Stomach (tissue), 9 donors: ENCODE data around the gene AGAP1. TPM values are rescaled to one million over a fixed set of nuclear protein-coding genes. Genes with fewer than 3 reads are reported as not detected.

Source experiments
- DNase-seq, 2 donors: peaks; one replicate each; pipeline versions ENCODE4 v3.0.0 to v3.0.0-alpha.2; 2013 to 2019
- H3K27ac ChIP-seq, 5 donors: fragments of 200-600 bp in 4 of 5; sonication (generic) in 4 of 5; one replicate each; pipeline ENCODE4 v1.5.1; 2013 to 2019; ENCODE audit warnings: mild to moderate bottlenecking in 1 of 5, moderate library complexity in 1 of 5
- H3K27me3 ChIP-seq, 3 donors: fragments of 200-600 bp; sonication (generic); one replicate each; pipeline ENCODE4 v1.5.1; 2017 to 2019; ENCODE audit warnings: mixed run types in 1 of 3
- H3K36me3 ChIP-seq, 4 donors: fragments of 200-600 bp; sonication (generic); 1 replicate in 3 of 4; 2 replicates in 1 of 4; pipeline ENCODE4 v1.5.1; 2016 to 2019
- H3K4me1 ChIP-seq, 4 donors: fragments of 200-600 bp; sonication (generic); one replicate each; pipeline ENCODE4 v1.5.1; 2016 to 2019
- H3K4me3 ChIP-seq, 4 donors: fragments of 200-600 bp; sonication (generic) in 3 of 4; one replicate each; pipeline ENCODE4 v1.5.1; 2016 to 2019; ENCODE audit warnings: mild to moderate bottlenecking in 1 of 4
- H3K9me3 ChIP-seq, 4 donors: fragments of 200-600 bp; sonication (generic); one replicate each; pipeline ENCODE4 v1.5.1; 2016 to 2019
- EP300 ChIP-seq: sonication (generic); formaldehyde crosslinking; IDR thresholded peaks from one replicate; pipeline ENCODE4 v1.6.1; 2017; ENCODE audit warnings: antibody characterized with exemption
- POLR2A ChIP-seq, 4 donors: fragments of 450-650 bp; IDR thresholded peaks; one replicate each; pipeline ENCODE4 v1.6.1; 2016; ENCODE audit warnings: antibody characterized with exemption in 4 of 4, control low read depth in 2 of 4, mild to moderate bottlenecking in 1 of 4, moderate library complexity in 1 of 4
- POLR2AphosphoS5 ChIP-seq, 3 donors: sonication (generic); formaldehyde crosslinking; IDR thresholded peaks; one replicate each; pipeline ENCODE4 v1.6.1; 2016; ENCODE audit warnings: antibody characterized with exemption in 3 of 3
- WGBS, 5 donors: extraction: QIAGEN DNeasy Blood & Tissue Kit in 3 of 5; methylation state at CpG; one replicate each; pipeline versions ENCODE4 v1.1.5 to v1.1.7; 2013 to 2018; 5-methylcytosine and 5-hydroxymethylcytosine counted together
- intact Hi-C: fragments of 100-400 bp; cut with DNase I; formaldehyde crosslinking; loops from one replicate; pipeline ENCODE4 v1.15.1; 2023; ENCODE audit warnings: low total_unique reads
- polyA plus RNA-seq, 3 donors: library from polyadenylated mRNA; stranded (reverse); fragments of 200-250 nt; gene quantifications; one replicate each; pipeline ENCODE4 v1.2.3, GENCODE V29; 2013
- total RNA-seq, 5 donors: library from RNA; depleted of rRNA; stranded (reverse); fragments of >200 nt; gene quantifications; one replicate each; pipeline versions ENCODE4 v1.1.0 to v1.2.3, GENCODE V29; 2014 to 2016
- TF ChIP-seq, protein P1 (sequence below), 7 experiments: fragments of 450-650 bp in 4 of 7; fragments of 200-600 bp in 3 of 7; sonication (generic) in 3 of 7; IDR thresholded peaks; one replicate each; pipeline ENCODE4 v1.5.1; 2016 to 2019; ENCODE audit warnings: antibody characterized with exemption in 7 of 7, control low read depth in 2 of 7, mild to moderate bottlenecking in 1 of 7
- donor health status: healthy with polysubstance abuse.
- donor health status: Bipolar disorder and iron deficiency.
- donor health status: healthy.

The AGAP1 gene
- total and polyA plus RNA-seq, 8 donors = 4.2 to 139 (median 35.0) TPM

DNA sequence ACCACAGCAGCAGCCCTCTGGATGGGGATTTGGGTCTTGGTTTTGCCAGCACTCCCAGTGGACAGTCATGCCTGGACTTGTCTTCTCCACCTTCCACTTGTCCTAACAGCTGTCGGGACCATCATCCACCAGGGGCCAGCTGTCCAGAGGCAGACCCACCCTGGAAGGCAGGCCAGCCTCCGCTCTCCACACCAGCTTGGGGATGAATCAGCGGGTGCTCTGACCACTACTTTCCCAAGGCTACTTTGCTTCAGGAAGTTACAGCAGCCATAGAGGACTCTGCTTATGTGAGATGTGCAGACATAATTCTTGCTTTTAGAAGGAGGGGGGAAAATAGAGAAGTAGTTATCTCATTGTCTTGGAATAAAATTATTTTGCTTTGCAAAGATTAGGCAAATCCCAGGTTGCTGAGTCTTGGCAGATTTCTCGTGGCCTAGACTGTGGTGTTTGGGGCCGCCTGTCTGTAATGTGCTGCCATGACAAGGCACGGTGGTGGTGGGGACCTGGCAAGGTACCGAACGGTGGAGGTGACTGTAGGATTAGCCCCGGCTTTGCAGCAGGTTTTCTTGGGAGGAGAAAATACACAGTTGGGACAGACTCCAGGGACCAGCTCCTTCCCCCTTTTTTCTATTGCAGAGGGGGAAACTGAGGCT, 148.7 kb downstream of the AGAP1 start:
- intact Hi-C loops = no loop called here
- no peak overlapping the region for H3K4me3 ChIP-seq
- H3K27me3 ChIP-seq = no peaks in the 10 kb centered on the region
- no peak for DNase-seq
- 86 to 92% (median 88%) methylated on average over 9 of the region's 9 CpGs for WGBS, 5 donors
- H3K27ac ChIP-seq = peak overlapping the region in 3 of 5 donors; percentile 39 to 86 (median 73)
- H3K9me3 ChIP-seq = no peaks in the 10 kb centered on the region
- TF ChIP-seq POLR2AphosphoS5 (IDR thresholded peaks at IDR 0.05) (no peak), POLR2A (IDR thresholded peaks at IDR 0.05) (no peak), EP300 (no peak)
- TF ChIP-seq, protein P1, sequence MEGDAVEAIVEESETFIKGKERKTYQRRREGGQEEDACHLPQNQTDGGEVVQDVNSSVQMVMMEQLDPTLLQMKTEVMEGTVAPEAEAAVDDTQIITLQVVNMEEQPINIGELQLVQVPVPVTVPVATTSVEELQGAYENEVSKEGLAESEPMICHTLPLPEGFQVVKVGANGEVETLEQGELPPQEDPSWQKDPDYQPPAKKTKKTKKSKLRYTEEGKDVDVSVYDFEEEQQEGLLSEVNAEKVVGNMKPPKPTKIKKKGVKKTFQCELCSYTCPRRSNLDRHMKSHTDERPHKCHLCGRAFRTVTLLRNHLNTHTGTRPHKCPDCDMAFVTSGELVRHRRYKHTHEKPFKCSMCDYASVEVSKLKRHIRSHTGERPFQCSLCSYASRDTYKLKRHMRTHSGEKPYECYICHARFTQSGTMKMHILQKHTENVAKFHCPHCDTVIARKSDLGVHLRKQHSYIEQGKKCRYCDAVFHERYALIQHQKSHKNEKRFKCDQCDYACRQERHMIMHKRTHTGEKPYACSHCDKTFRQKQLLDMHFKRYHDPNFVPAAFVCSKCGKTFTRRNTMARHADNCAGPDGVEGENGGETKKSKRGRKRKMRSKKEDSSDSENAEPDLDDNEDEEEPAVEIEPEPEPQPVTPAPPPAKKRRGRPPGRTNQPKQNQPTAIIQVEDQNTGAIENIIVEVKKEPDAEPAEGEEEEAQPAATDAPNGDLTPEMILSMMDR (IDR thresholded peaks at IDR 0.05) = no peak
- H3K4me1 ChIP-seq = peaks cover 17 to 51% (median 30%) of the 10 kb centered on the region in 4 donors
- no peaks in the 10 kb centered on the region for H3K36me3 ChIP-seq

- no peak for TF ChIP-seq POLR2A (IDR thresholded peaks at IDR 0.05)
- no peak for TF ChIP-seq EP300
- no peak for TF ChIP-seq POLR2AphosphoS5 (IDR thresholded peaks at IDR 0.05)
- TF ChIP-seq, protein P1 (IDR thresholded peaks at IDR 0.05) = no peak
- no peaks in the 10 kb centered on the region for H3K27me3 ChIP-seq
- 66 to 82% (median 75%) methylated on average over 16 of the region's 16 CpGs for WGBS, 5 donors
- no peak overlapping the region for H3K4me3 ChIP-seq
- peak in 1 of 2 donors; percentile 50 for DNase-seq
- H3K36me3 ChIP-seq = no peaks in the 10 kb centered on the region
- H3K9me3 ChIP-seq = no peaks in the 10 kb centered on the region
- H3K4me1 ChIP-seq = peaks cover 4 to 44% (median 21%) of the 10 kb centered on the region in 4 donors
- no peak overlapping the region for H3K27ac ChIP-seq
- intact Hi-C loops = no loop called here
These were observed 150.1 kb downstream of the AGAP1 start for GRCh38 chr2:235643680-235644511.

DNA sequence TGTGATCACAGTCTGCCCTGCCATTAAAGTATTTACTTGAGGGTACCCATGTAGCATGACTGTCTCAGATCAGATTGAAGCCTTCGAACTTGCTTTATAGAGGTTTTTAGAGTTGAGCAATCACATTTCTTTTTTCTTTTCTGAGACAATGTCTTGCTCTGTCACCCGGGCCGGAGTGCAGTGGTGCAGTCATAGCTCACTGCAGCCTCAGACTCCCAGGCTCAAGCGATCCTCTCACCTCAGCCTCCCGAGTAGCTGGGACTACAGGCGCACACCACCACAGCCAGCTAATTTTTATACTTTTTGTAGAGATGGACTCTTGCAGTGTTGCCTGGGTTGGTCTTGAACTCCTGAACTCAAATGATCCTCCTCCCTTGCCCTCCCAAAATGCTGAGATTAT, 153.4 kb downstream of the AGAP1 start:
- H3K27ac ChIP-seq = no peak overlapping the region
- H3K4me3 ChIP-seq = no peak overlapping the region
- TF ChIP-seq, protein P1 (IDR thresholded peaks at IDR 0.05) = no peak
- no peak for TF ChIP-seq EP300
- no peak for TF ChIP-seq POLR2AphosphoS5 (IDR thresholded peaks at IDR 0.05)
- intact Hi-C loops = no loop called here
- H3K4me1 ChIP-seq = peaks cover 0 to 11% (median under 1%) of the 10 kb centered on the region in 4 donors
- H3K36me3 ChIP-seq = no peaks in the 10 kb centered on the region
- 92 to 98% (median 97%) methylated on average over 6 of the region's 6 CpGs for WGBS, 5 donors
- no peak for DNase-seq
- H3K27me3 ChIP-seq = no peaks in the 10 kb centered on the region
- no peaks in the 10 kb centered on the region for H3K9me3 ChIP-seq

DNA sequence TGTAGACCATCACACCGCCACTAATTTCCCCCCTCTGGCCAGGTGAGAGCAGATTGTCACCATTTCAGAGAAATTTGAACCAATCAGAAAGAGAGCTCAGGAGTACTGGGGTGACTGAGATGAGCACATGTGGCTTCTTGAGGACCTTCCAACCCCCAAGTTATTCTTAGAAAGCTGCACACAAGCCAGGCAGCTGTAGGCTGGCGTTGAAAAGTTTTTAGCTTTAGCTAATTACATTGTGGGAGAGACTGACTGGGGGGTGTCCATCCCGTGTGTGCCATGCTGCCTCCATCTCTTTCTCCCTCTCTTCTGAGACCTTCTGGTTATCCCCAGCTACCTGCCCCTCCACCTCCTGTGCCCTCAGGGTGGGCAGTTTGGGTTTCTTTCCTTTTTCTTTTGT, 154.0 kb downstream of the AGAP1 start:
- DNase-seq = no peak
- Histone ChIP-seq H3K9me3 (no peaks in the 10 kb centered on the region), H3K36me3 (no peaks in the 10 kb centered on the region), H3K27me3 (no peaks in the 10 kb centered on the region), H3K27ac (no peak overlapping the region), H3K4me1 (peaks cover 0 to 11% (median 0%) of the 10 kb centered on the region in 4 donors), H3K4me3 (no peak overlapping the region)
- WGBS, 5 donors = 43 to 66% (median 54%) methylated on average over 3 of the region's 3 CpGs
- intact Hi-C loops = no loop called here
- TF ChIP-seq, protein P1 (IDR thresholded peaks at IDR 0.05) = no peak
- TF ChIP-seq EP300 = no peak
- TF ChIP-seq POLR2A (IDR thresholded peaks at IDR 0.05) = no peak
- TF ChIP-seq POLR2AphosphoS5 (IDR thresholded peaks at IDR 0.05) = no peak
